GM11168 (cell line): Measurements from ENCODE around the gene TRMT112.

Source experiments
- in situ Hi-C: fragments of 300-500 bp; cut with MboI; formaldehyde crosslinking; loops from one replicate; pipeline ENCODE4 v1.12.0; 2022; ENCODE audit warnings: low sequenced_read_pairs; ENCODE audit not compliant: unreplicated experiment

Gene TRMT112

DNA sequence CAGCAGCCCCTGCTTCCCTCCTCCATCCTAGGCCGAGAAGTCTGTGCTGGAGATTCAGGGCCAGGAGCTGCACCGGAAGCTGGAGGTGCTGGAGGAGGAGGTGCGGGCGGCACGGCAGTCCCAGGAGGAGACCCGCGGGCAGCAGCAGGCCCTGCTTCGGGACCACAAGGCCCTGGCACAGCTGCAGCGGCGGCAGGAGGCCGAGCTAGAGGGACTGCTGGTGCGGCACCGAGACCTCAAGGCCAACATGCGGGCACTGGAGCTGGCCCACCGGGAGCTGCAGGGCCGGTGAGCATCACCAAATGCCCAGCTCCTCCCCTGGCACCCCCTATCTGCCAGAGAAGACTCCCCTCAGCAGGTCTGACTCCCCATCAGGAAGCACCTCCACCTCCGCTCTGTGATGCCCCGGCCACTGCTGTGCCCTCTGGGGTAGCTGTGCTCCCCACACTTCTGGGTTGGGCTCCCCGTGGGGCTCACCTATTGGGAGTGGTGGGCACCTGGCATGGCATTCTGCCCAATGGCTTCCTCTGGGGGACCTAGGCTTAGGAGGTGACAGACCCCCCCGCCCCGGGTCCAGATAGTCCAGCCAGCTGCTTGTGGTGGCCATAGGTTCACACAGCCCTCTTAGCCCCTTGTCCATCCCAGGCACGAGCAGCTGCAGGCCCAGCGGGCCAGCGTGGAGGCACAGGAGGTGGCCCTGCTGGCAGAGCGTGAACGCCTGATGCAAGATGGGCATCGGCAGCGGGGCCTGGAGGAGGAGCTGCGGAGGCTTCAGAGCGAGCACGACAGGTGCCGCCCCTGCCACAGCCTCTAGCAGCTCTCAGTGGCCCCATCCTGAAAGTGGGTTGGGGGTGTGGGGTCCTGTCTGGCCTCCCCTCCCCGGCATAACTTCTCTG, 35.0 kb upstream of the TRMT112 start:
- in situ Hi-C loops = no loop called here

GRCh38 chr11:64351136-64351631, 33.8 kb upstream of the TRMT112 start:
- in situ Hi-C loops = no loop called here

DNA sequence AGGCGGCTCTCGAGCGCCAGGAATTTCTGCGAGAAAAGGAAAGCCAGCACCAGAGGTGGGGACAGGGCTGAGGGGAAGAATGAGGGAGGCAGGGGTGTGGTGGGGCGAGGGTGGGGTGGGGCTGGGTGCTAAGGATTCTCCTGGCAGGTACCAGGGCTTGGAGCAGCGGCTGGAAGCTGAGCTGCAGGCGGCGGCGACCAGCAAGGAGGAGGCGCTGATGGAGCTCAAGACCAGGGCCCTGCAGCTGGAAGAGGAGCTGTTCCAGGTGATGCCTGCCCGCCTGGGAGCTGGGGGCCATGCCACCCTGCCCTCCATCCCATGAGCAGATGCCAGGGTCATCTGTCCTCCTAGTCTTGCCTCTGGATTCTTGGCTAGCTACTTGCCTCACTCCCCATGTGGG, 32.0 kb upstream of the TRMT112 start:
- in situ Hi-C loops = no loop called here

- in situ Hi-C loops = no loop called here
These were observed 31.6 kb upstream of the TRMT112 start for GRCh38 chr11:64349025-64349387.

- in situ Hi-C loops = no loop called here
These were observed 31.1 kb upstream of the TRMT112 start for GRCh38 chr11:64348383-64349024.

DNA sequence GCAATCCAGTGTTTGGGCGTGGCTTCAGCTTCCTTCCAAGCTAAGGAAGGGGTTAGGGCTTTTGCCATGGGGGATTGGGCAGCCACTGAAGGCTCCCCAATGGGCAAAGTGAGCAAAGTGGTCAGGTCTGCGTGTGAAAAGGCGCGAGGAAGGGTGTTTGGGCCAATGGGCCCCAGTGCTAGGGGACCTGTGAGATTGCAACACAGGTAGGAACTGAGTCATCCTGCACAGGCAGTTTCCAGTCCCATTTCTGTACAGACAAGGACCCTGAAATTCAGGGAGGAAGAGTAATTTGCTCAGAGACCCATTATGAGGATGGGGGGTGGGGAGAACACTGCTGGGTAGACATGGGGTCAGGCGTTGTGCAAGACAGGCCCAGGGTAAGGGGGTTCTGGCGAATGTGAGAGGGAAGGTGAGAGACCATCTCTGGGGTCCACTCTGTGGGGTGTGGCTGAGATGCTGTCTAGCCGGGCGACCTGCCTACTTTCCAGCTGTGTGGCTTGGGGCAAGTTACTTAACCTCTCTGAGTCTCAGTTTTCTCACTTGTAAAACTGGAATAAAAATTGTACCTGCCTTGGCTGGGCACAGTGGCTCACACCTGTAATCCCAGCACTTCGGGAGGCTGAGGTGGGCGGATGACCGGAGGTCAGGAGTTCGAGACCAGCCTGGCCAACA, 30.0 kb upstream of the TRMT112 start:
- in situ Hi-C loops = no loop called here

GRCh38 chr11:64344787-64345186, 27.4 kb upstream of the TRMT112 start:
- in situ Hi-C loops = no loop called here

- in situ Hi-C loops = no loop called here
These were observed 26.6 kb upstream of the TRMT112 start for GRCh38 chr11:64343767-64344559.

GRCh38 chr11:64342869-64343745, 25.7 kb upstream of the TRMT112 start:
- in situ Hi-C loops = no loop called here

GRCh38 chr11:64341851-64342791, 24.8 kb upstream of the TRMT112 start:
- in situ Hi-C loops = no loop called here

- in situ Hi-C loops = no loop called here
These were observed 24.1 kb upstream of the TRMT112 start for GRCh38 chr11:64341429-64341828.

DNA sequence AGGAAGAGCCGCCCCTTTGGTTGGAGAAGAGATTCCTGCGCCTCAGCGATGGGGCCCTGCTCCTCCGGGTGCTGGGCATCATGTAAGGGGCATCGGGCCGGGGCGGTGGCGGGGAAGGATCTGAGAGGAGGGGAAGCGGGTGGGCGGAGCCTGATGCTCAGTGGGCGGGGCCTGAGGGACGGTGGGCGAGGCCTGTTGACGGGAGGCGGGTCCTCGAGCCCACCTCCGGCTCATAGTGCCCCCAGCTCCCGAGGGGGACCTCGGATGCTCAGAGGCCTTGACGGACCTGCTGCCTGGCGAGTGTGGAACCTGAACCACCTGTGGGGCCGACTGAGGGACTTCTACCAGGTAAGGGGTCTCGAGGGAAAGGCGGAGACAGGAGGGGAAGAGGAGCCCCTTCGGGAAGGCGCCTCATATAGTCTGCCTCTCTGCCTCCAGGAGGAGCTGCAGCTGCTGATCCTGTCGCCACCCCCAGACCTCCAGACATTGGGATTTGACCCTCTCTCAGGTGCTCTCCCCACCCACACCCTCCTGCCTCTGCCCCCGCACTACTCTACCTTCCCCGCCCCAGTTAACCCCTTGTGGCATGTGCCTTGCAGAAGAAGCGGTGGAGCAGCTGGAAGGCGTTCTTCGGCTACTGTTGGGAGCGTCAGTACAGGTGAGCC, 23.4 kb upstream of the TRMT112 start:
- in situ Hi-C loops = no loop called here

DNA sequence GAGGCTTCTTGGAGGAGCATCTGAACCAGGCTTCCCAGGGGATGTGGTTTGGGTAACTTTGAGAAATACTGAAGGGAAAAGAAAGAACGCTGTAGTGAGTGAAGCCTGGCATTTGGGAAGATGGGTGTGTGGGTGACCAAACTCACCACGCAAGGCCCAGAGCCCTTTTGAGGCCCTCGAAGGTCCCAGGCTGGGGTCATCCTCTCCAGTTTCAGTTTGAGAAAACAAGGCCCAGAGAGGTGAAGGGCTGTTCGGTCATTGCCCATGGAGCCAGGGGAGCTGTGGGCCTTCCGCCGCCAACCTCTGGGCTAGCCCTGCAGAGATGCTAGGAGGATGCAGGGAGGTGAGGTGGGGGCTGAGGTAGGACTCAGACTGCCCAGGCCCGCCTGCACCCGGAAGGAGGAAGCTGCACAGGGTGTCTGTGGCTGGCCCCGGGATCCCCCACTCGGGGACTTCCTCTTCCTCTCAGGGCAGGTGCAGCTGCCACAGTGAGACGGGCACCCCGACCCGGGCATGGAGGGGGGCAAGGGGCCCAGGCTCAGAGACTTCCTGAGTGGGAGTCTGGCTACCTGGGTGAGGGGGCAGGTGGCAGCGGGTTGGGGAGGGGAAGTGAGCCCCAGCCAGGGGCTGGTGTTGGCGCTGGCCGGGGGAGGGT, 22.5 kb upstream of the TRMT112 start, which contains the start of gene CCDC88B:
CCDC88B (plus strand) TSS at position 451 of the 655 bp plus-strand sequence; CDS start at position 514, 63 bp downstream.
- in situ Hi-C loops = no loop called here

DNA sequence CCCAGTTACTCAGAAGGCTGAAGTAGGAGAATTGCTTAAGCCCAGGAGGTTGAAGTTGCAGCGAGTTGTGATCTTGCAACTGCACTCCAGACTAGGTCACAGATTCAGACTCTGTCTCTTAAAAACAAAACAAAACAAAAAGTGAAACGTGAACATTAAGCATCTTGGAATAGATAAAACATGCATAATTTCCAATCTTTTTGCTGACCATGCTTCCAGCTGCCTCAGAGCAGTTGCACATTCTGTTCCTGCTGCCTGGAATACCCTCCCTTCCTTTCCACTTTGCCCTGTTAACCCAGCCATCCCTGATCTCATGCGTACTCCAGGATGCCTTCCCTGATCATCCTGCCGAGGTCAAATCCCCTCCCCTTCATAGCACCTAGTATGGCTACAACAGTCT, 21.9 kb upstream of the TRMT112 start:
- in situ Hi-C loops = no loop called here

GRCh38 chr11:64338716-64339115, 21.4 kb upstream of the TRMT112 start:
- in situ Hi-C loops = no loop called here

DNA sequence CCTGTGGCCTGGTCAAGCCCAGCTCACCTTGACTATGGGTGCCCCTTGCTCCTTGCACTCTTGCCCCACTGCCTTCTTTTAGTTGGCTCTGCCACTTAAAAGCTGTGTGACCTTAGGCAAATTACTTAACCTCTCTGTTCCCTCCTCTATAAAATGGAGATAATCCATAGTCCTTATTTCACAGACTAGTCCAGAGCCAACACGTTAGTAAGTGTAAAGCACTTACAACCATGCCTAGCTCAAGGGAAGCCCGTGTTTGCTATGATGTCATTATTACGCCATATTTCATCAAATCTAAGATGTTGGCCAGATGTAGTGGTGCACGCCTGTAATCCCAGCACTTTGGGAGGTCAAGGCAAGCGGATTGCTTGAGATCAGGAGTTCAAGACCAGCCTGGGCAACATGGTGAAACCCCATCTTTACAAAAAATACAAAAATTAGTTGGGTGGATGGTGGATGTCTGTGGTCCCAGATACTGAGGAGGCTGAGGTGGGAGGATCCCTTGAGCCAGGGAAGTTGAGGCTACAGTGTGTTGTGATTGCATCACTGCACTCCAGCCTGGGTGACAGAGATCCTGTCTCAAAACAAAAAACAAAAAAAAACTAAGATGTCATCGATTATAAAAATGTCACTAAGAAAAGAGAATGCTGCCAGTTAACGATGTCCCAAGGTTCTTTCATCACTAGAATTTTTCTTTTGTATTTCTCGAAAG, 20.3 kb upstream of the TRMT112 start:
- in situ Hi-C loops = no loop called here
